Loucy (cell line): ENCODE data around the gene TNRC6B.

Source experiments
- H2AFZ ChIP-seq: fragments of 200-600 bp; sonication (generic); 2 replicates; pipeline ENCODE4 v1.6.0; 2016; ENCODE audit warnings: antibody characterized with exemption, mild to moderate bottlenecking, low read length, moderate library complexity
- H3F3A ChIP-seq: fragments of 200-600 bp; 2 replicates; pipeline ENCODE4 v1.6.0; 2016; ENCODE audit warnings: antibody characterized with exemption, low read depth, mild to moderate bottlenecking
- H3K27me3 ChIP-seq: fragments of 200-600 bp; sonication (generic); 2 replicates; pipeline ENCODE4 v1.6.1; 2014; ENCODE audit warnings: low read length, mild to moderate bottlenecking; ENCODE audit not compliant: insufficient read depth, poor library complexity, severe bottlenecking
- H3K36me3 ChIP-seq: fragments of 200-600 bp; sonication (generic); 2 replicates; pipeline ENCODE4 v1.6.1; 2016; ENCODE audit warnings: low read length; ENCODE audit not compliant: insufficient read depth
- H3K4me1 ChIP-seq: fragments of 200-600 bp; sonication (generic); 2 replicates; pipeline ENCODE4 v1.5.1; 2014; ENCODE audit warnings: low read length, mild to moderate bottlenecking; ENCODE audit not compliant: insufficient read depth, poor library complexity, severe bottlenecking
- H3K4me2 ChIP-seq: fragments of 200-600 bp; sonication (generic); 2 replicates; pipeline ENCODE4 v1.6.0; 2014; ENCODE audit warnings: antibody characterized with exemption, low read length, low read depth, mild to moderate bottlenecking; ENCODE audit not compliant: poor library complexity, severe bottlenecking
- H3K4me3 ChIP-seq: fragments of 200-600 bp; sonication (generic); 2 replicates; pipeline ENCODE4 v1.5.1; 2014; ENCODE audit warnings: low read length, mild to moderate bottlenecking, mixed read lengths; ENCODE audit not compliant: poor library complexity, severe bottlenecking
- H3K79me2 ChIP-seq: fragments of 200-600 bp; sonication (generic); 2 replicates; pipeline ENCODE4 v1.6.1; 2014; ENCODE audit warnings: low read length; ENCODE audit not compliant: insufficient read depth
- H3K9ac ChIP-seq: fragments of 200-600 bp; sonication (generic); 2 replicates; pipeline ENCODE4 v1.6.0; 2014; ENCODE audit warnings: mild to moderate bottlenecking, low read depth, low read length, moderate library complexity; ENCODE audit not compliant: poor library complexity, severe bottlenecking
- H3K9me2 ChIP-seq: fragments of 200-600 bp; sonication (generic); replicated peaks from 2 replicates; pipeline ENCODE4 v1.6.1; 2016; ENCODE audit warnings: low read depth, low read length, mixed read lengths
- H3K9me3 ChIP-seq: fragments of 200-600 bp; sonication (generic); 2 replicates; pipeline ENCODE4 v1.6.1; 2014; ENCODE audit warnings: mild to moderate bottlenecking, antibody characterized with exemption, low read length, low read depth; ENCODE audit not compliant: insufficient read depth
- H4K20me1 ChIP-seq: fragments of 200-600 bp; sonication (generic); 2 replicates; pipeline ENCODE4 v1.6.0; 2014; ENCODE audit warnings: antibody characterized with exemption, low read length, mild to moderate bottlenecking; ENCODE audit not compliant: insufficient read depth, poor library complexity, severe bottlenecking
- CTCF ChIP-seq: fragments of 200-600 bp; sonication (generic); conservative IDR thresholded peaks from 2 replicates; pipeline ENCODE4 v1.5.1; 2014; ENCODE audit warnings: mild to moderate bottlenecking, antibody characterized with exemption, low read length
- EZH2phosphoT487 ChIP-seq: fragments of 200-600 bp; IDR thresholded peaks from 2 replicates; pipeline ENCODE4 v1.6.1; 2018; ENCODE audit warnings: antibody characterized with exemption, mild to moderate bottlenecking, moderate library complexity, borderline replicate concordance

The TNRC6B gene

DNA sequence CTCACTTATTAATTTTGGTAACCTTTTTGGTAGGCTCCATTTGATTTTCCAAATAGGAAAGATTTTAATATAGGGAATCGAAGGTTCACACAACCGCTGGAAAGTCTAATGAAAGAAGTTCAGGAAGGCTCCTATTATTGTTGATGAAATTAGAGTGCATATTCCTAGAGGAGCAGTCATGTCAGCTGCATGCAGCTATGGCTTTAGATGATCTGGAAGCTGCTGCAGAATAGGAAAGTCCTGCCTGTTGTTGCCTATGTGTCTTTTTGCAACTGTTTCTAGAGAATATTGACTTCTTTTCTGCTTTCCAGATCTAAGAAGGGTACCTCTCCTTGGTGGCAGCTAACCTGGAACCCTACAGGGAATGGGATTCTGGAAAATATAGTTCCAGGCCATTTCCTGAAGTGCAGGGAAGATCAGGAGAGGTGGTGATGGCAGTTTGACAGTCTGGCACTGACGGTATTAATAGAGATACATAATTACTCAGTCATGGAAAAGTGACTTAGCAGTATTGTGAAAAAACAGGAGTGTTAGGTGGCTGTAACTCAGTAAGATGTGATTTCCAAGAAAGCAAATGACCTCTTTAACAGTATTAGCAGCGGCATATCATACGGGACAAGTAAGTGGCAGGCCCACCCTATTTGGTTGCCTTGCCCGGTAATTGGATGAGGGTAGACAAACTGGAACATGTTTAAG, 54.0 kb downstream of the TNRC6B start:
- H4K20me1 ChIP-seq: peaks cover 29% of the 10 kb centered on the region
- H3K9me2 ChIP-seq: no peaks in the 10 kb centered on the region
- H3K9ac ChIP-seq: no peak overlapping the region
- H3K4me1 ChIP-seq: peaks cover 7% of the 10 kb centered on the region
- H3K4me3 ChIP-seq: no peak overlapping the region
- H3K36me3 ChIP-seq: peaks cover 48% of the 10 kb centered on the region
- H2AFZ ChIP-seq: no peak overlapping the region
- TF ChIP-seq CTCF: no peak
- no peak overlapping the region for H3K4me2 ChIP-seq
- H3F3A ChIP-seq: no peaks in the 10 kb centered on the region
- peaks cover 93% of the 10 kb centered on the region for H3K79me2 ChIP-seq
- no peaks in the 10 kb centered on the region for H3K9me3 ChIP-seq
- no peaks in the 10 kb centered on the region for H3K27me3 ChIP-seq

DNA sequence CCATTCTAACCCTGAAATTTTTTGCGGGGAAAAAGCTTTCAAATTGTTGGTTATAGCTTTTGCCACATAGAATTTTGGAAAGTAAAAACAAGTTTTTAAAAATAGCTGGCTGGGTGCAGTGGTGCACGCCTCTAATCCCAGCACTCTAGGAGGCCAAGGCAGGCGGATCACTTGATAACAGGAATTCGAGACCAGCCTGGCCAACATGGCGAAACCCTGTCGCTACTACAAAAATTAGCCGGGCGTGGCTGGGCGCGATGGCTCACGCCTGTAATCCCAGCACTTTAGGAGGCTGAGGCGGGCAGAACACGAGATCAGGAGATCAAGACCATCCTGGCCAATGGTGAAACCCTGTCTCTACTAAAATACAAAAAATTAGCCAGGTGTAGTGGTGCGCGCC, 54.9 kb downstream of the TNRC6B start:
- Histone ChIP-seq H3K4me2 (no peak overlapping the region), H3K9ac (no peak overlapping the region), H3K9me2 (no peaks in the 10 kb centered on the region), H3F3A (no peaks in the 10 kb centered on the region), H3K79me2 (peaks cover 95% of the 10 kb centered on the region), H4K20me1 (peaks cover 29% of the 10 kb centered on the region), H3K4me3 (no peak overlapping the region), H3K27me3 (no peaks in the 10 kb centered on the region), H3K4me1 (peaks cover 7% of the 10 kb centered on the region), H3K36me3 (peaks cover 55% of the 10 kb centered on the region), H2AFZ (no peak overlapping the region), H3K9me3 (no peaks in the 10 kb centered on the region)
- TF ChIP-seq EZH2phosphoT487 (no peak), CTCF (no peak)

GRCh38 chr22:40233886-40234285, 56.2 kb downstream of the TNRC6B start:
- Histone ChIP-seq H3K36me3 (peaks cover 53% of the 10 kb centered on the region), H4K20me1 (peaks cover 37% of the 10 kb centered on the region), H3K27me3 (no peaks in the 10 kb centered on the region), H3K9me3 (no peaks in the 10 kb centered on the region), H3K4me2 (no peak overlapping the region), H3K9me2 (no peaks in the 10 kb centered on the region), H3K4me3 (no peak overlapping the region), H3F3A (no peaks in the 10 kb centered on the region), H2AFZ (no peak overlapping the region), H3K9ac (no peak overlapping the region), H3K4me1 (peaks cover 7% of the 10 kb centered on the region), H3K79me2 (peaks cover 100% of the 10 kb centered on the region)
- no peak for TF ChIP-seq EZH2phosphoT487

GRCh38 chr22:40234658-40235057, 56.9 kb downstream of the TNRC6B start:
- Histone ChIP-seq H3K9me2 (no peaks in the 10 kb centered on the region), H3F3A (no peaks in the 10 kb centered on the region), H3K4me3 (no peak overlapping the region), H3K9ac (no peak overlapping the region), H3K4me1 (peaks cover 7% of the 10 kb centered on the region), H3K79me2 (peaks cover 100% of the 10 kb centered on the region), H3K36me3 (peaks cover 46% of the 10 kb centered on the region), H3K9me3 (no peaks in the 10 kb centered on the region), H2AFZ (no peak overlapping the region), H3K4me2 (no peak overlapping the region), H4K20me1 (peaks cover 44% of the 10 kb centered on the region), H3K27me3 (no peaks in the 10 kb centered on the region)
- TF ChIP-seq EZH2phosphoT487: no peak
- TF ChIP-seq CTCF: no peak
